Hematopoietic multipotent progenitor cell treated with erythropoietin and hydrocortisone succinate and interleukin-3 and kit ligand, for 6 days (in vitro differentiated cells): ENCODE data around the gene HBEGF.
"Not testable (repeated sequence)": the region's sequence is repeated elsewhere in the genome, so short reads cannot be mapped to it uniquely, and the experiment has no call there.

Source experiments
- DNase-seq: peaks from one replicate; pipeline ENCODE4 v3.0.0-alpha.2; 2015

Gene HBEGF

GRCh38 chr5:140360681-140361479 lies 14.5 kb upstream of the HBEGF start:
- DNase-seq, result no peak

DNA sequence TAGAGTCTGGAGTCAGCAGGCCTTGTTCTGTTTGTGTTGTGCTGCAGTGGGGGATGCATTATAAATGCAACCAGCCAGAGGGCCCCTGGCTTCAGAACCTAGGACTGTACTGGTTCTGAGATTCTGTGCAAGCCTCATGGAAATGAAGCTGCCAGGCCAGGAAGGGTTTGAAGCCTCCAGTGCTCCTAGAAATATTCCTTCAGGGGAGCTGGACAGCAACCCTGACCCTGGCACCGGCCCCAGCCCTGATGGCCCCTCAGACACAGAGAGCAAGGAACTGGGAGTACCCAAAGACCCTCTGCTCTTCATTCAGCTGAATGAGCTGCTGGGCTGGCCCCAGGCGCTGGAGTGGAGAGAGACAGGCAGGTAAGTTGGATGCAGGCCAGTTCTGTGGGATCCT lies 13.7 kb upstream of the HBEGF start, which contains the start of gene SLC4A9:
Gene SLC4A9 (plus strand): TSS at position 94 of the 400 bp plus-strand sequence. CDS start 43 bp downstream, at position 137.
- no peak for DNase-seq

DNA sequence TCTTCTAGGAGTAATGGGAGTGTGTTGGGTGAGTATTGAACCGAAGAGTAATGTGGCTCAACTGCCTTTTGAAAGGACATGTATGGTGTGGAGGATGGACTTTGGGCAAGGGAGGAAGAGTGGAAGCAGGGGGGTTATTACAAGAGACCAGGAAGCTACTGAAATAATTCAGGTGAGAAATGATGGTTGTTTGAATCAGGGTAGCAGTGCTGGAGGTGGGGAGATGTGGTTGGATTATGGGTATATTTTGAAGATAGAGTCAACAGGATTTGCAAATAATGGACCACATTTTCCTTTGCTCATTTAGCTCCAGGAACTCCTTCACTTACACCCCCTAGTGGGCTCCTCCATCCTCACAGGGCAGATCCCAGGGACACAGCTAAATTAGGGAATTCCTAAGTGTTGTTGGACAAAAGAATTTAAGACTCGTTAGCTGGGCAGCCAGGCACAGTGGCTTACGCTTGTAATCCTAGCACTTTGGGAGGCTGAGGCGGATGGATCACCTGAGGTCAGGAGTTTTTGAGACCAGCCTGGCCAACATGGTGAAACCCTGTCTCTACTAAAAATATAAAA lies 12.4 kb upstream of the HBEGF start:
- DNase-seq, result no peak

DNA sequence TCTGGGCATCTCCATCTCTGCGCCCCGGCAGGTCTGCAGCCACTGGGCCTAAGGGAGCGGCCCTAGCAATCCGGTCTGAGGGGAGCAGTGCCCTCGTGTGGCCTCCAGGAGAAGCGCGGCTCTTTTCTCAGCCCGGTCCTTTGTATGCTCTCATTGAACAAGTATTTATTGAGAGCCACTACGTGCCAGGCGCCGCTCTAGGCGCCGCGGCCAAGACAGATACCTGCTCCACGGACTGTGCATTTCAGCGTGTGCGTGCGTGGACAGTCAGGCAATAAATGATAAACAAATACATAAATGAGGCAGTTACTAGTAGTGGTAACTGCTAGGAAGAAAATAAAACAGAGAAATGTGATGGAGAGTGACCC lies 11.3 kb upstream of the HBEGF start:
- peak; percentile 91 for DNase-seq

GRCh38 chr5:140356853-140357725 lies 10.7 kb upstream of the HBEGF start:
- DNase-seq, result no peak

GRCh38 chr5:140355546-140355945 lies 9.1 kb upstream of the HBEGF start:
- DNase-seq, result peak; percentile 52

DNA sequence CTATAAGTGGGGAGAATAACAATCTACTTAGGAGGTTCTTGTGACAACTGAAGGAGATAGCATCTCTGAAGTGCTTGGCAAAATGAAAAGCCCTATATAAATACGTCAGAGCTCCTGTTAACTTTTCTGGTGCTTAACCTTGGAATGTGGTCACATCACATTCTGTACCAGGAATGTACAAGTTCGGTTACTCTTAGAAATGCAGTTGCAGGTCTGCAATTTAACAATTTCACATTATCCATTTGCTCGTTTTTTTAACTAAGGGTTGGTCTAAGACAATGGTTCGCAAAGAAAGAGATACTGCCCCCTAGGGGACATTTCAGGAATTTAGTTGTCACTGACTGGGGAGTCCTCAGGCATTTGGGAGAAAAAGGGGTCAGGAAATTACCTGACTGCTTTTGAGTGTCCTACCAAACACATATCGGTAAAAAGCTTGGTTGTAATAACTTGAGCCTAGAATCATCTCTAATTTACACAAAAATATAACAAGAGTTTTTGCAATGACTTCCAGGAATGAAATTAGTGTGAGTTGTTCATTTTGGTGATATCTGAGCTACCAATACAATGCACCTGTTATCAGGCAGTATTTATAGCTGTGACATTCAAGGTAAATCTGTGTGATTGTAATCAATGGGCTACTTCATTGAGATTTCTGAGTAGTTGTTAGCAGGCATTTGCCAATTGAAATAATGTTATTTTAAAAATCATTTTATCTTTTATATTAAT lies 5.4 kb upstream of the HBEGF start:
- peak; percentile 90 for DNase-seq

GRCh38 chr5:140349244-140349643 lies 2.8 kb upstream of the HBEGF start:
- no peak for DNase-seq

DNA sequence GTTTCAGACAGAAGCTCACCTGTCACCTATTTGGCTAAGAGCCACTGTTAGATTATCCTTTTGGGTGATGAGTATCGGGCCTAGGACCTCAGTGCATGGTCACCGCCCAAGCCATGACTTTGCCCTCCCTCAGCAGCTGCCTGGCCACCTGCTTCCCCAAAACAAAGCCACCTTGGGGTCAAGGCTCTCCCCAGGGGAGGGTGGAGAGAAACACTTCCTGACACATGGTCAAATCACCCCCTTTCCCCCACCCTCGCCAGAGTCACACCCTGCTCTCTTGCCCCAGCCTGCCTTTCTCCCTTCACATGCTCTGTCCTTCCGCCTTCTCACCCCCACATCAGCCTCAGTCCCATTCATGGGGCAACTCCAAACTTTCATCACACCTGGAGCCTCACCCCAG lies 1.7 kb upstream of the HBEGF start:
- DNase-seq, result no peak

DNA sequence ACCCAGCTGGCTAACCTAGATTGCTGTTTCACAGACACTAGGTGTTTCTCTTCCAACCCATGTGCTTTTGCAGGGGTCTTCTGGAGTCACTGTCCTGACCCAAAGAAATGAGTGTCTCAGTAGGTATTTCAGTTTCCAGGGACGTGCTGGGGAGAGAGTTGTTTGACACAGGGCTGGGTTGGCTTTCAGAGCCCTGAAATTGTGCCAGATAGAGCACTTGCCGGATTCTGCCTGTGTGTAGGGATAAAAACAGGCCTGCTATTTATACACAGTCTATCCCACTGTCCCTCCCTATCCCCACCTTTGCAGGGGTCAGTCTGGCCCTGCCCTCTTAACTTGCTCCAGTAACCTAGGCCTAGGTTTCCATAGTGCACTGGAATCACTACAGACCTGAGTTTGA lies 957 bp upstream of the HBEGF start:
- DNase-seq, result no peak

GRCh38 chr5:140345919-140346347 lies 470 bp downstream of the HBEGF start:
- peak; percentile 38 for DNase-seq

- no peak for DNase-seq
These were observed 1.6 kb downstream of the HBEGF start for GRCh38 chr5:140344683-140345423.

- not testable (repeated sequence) for DNase-seq
These were observed 2.6 kb downstream of the HBEGF start for GRCh38 chr5:140343849-140344248.

- DNase-seq, result no peak
These were observed 3.5 kb downstream of the HBEGF start for GRCh38 chr5:140342896-140343295.

DNA sequence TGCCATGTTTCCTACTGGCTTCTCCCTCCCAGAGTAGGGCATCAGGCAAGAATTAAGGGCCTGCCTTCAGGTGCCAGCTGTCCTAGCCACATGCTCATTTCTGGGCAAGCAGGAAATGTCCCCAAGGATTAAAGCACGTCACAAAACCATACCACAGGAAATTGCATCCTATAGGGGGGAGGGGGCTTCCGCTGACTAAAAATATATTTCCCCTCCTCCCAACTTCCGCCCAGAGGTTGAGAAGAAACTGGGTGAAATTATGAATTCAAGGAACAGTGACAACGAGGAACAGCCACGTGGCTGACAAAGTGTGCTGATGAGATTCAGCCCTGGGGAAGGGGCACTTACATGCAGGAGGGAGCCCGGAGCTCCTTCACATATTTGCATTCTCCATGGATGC lies 4.1 kb downstream of the HBEGF start:
- peak; percentile 53 for DNase-seq

DNA sequence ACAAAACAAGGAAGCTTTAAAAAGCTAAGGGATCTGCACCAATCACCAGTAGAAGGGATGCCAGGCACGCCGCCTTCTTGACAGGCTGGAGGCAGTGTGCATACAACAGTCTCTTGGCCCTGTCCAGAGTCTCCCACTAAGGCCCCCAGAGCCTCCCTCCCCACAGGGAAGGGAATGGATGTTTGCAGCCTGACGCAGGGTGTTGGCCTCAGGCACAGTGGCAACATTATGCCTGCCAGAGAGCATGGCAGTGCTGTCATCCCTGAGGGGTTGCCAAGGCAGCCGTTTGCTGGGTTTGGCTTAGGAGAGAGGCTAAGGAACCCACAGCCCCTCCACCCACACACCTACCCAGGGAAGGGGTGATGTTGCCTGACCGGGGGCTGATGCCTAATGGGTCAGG lies 4.8 kb downstream of the HBEGF start:
- no peak for DNase-seq

GRCh38 chr5:140340605-140341121 lies 5.7 kb downstream of the HBEGF start:
- DNase-seq, result no peak

DNA sequence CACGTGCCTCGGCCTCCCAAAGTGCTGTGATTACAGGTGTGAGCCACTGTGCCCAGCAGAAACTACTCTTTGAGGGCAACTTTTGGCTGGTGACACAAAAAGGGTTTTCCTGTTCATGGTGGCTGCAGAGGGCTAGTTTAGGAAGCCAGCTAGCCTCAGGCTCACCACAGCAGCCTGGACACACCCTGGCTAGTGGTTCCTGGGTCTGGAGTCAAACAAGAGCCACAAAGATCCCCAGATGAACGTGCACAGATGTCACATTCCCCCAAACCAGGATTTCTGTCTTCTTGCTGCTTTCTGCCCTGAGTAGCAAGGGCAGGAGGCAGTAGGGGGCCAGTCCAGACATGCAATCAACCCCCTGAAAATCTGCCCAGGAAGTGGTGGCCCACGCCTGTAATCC lies 6.8 kb downstream of the HBEGF start:
- DNase-seq, result no peak

- DNase-seq, result no peak
These were observed 7.5 kb downstream of the HBEGF start for GRCh38 chr5:140338908-140339307.

DNA sequence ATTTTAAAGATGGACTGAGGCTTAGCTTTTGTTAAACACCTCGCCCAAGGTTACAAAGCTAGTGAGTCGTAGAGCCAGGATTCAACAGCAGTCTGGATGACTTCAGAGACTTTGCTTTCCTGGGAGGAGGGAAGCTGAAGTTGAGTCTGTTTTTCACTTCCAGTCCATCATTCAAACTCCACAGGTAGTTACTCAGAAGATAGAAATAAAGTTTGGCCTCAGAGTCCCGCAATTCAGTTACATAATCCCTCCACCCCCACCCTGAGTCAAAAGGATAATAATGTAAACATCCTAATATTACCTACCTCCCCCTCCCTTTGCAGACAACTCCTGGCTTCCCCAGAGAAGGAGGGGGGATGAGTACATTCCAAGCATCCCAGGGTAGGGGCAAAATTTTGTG lies 8.1 kb downstream of the HBEGF start:
- no peak for DNase-seq

DNA sequence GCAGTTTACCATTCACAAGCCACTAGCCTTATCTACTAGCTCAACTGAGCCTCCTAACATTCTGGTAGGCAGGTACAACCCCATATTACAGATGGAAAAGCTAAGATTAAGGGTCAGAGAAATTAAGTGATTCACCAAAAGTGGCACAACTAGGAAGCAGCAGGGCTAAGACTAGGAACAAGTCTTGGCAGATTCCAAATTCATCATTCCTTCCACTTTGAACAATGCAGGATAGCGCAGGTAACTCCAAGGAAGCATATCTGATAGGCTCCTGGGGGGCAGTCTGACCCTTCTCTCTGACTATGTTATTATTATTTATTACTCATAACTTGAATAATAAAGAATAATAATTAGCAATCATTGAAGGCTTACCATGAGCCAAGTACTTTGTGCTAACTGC lies 8.5 kb downstream of the HBEGF start:
- no peak for DNase-seq

GRCh38 chr5:140336388-140336787 lies 10.0 kb downstream of the HBEGF start:
- DNase-seq, result no peak
